SK-N-SH (cell line): Measurements from ENCODE around the gene IFNA17. TPM values are rescaled to one million over a fixed set of nuclear protein-coding genes. Genes with fewer than 3 reads are reported as not detected.

ENCODE experiments used
- CTCF ChIA-PET: fragments of 300-600, 350-600 bp; formaldehyde crosslinking; extraction: SDS; loops from one replicate; lab custom pipeline; 2021; lab: Yijun Ruan, JAX
- POLR2A ChIA-PET: fragments of 350-600 bp; sonication (Branson Sonifier 250); formaldehyde crosslinking; extraction: SDS; loops from one replicate; lab custom pipeline; 2020; ENCODE audit warnings: antibody characterized with exemption, inconsistent platforms; lab: Yijun Ruan, JAX
- DNase-seq: peaks from one replicate; pipeline ENCODE4 v3.0.0; 2012
- H2AFZ ChIP-seq: fragments of 200-600 bp; sonication (generic); 2 replicates; pipeline ENCODE4 v1.8.1; 2016; ENCODE audit warnings: antibody characterized with exemption, mild to moderate bottlenecking, low read depth
- H3F3A ChIP-seq: fragments of 200-600 bp; sonication (generic); replicated peaks from 2 replicates; pipeline ENCODE3; 2016; ENCODE audit warnings: antibody characterized with exemption, mild to moderate bottlenecking; ENCODE audit not compliant: insufficient read depth
- H3K27ac ChIP-seq, 2 experiments: fragments of 200-500 bp in 1 of 2; fragments of 200-600 bp in 1 of 2; sonication (Bioruptor generic) in 1 of 2; sonication (generic), shearing (Covaris generic) in 1 of 2; 2 replicates each; pipeline versions ENCODE4 v1.5.1 to v1.6.1; 2014 to 2016; ENCODE audit warnings: low read depth in 2 of 2, inconsistent platforms in 1 of 2, low read length in 1 of 2, mild to moderate bottlenecking in 1 of 2, mixed read lengths in 1 of 2
- H3K27me3 ChIP-seq: fragments of 200-600 bp; sonication (generic), shearing (Covaris generic); 2 replicates; pipeline ENCODE4 v1.6.1; 2016; ENCODE audit warnings: mixed run types; ENCODE audit not compliant: insufficient read depth
- H3K36me3 ChIP-seq, 2 experiments: fragments of 200-500 bp in 1 of 2; fragments of 200-600 bp in 1 of 2; sonication (Bioruptor generic) in 1 of 2; sonication (generic) in 1 of 2; replicated peaks in 1 of 2; 2 replicates each; pipeline versions ENCODE3 to v1.5.1; 2014 to 2016; ENCODE audit warnings: low read length in 1 of 2, mild to moderate bottlenecking in 1 of 2; ENCODE audit not compliant: insufficient read depth in 2 of 2, control insufficient read depth in 1 of 2
- H3K4me1 ChIP-seq, 2 experiments: fragments of 200-500 bp in 1 of 2; fragments of 200-600 bp in 1 of 2; sonication (Bioruptor generic) in 1 of 2; sonication (generic), shearing (Covaris generic) in 1 of 2; 2 replicates each; pipeline versions ENCODE4 v1.5.1 to v1.6.1; 2014 to 2016; ENCODE audit warnings: low read depth in 1 of 2, low read length in 1 of 2, mixed run types in 1 of 2; ENCODE audit not compliant: insufficient read depth in 2 of 2, control insufficient read depth in 1 of 2
- H3K4me2 ChIP-seq: fragments of 200-600 bp; sonication (generic), shearing (Covaris generic); 2 replicates; pipeline ENCODE4 v1.6.1; 2017; ENCODE audit warnings: mixed run types
- H3K4me3 ChIP-seq, 2 experiments: fragments of 200-500 bp in 1 of 2; fragments of 200-600 bp in 1 of 2; sonication (Bioruptor generic) in 1 of 2; sonication (generic), shearing (Covaris generic) in 1 of 2; 2 replicates each; pipeline versions ENCODE4 v1.5.1 to v1.8.1; 2014 to 2016; ENCODE audit warnings: low read depth in 2 of 2, inconsistent platforms in 1 of 2, low read length in 1 of 2, mild to moderate bottlenecking in 1 of 2, mixed read lengths in 1 of 2, moderate library complexity in 1 of 2
- H3K79me2 ChIP-seq: fragments of 200-600 bp; sonication (generic); 2 replicates; pipeline ENCODE4 v1.8.1; 2017; ENCODE audit warnings: mild to moderate bottlenecking; ENCODE audit not compliant: insufficient read depth
- H3K9ac ChIP-seq: fragments of 200-600 bp; sonication (generic); 2 replicates; pipeline ENCODE4 v1.6.1; 2017; ENCODE audit warnings: mixed run types
- H3K9me2 ChIP-seq: fragments of 200-600 bp; sonication (generic); 2 replicates; pipeline ENCODE4 v1.6.1; 2017; ENCODE audit warnings: mixed run types
- H3K9me3 ChIP-seq: fragments of 200-600 bp; sonication (generic); 2 replicates; pipeline ENCODE4 v1.6.1; 2017; ENCODE audit warnings: mixed run types, mild to moderate bottlenecking, moderate library complexity
- H4K20me1 ChIP-seq: fragments of 200-600 bp; sonication (generic); 2 replicates; pipeline ENCODE4 v1.6.1; 2017; ENCODE audit warnings: mild to moderate bottlenecking, mixed run types; ENCODE audit not compliant: insufficient read depth
- GABPA ChIP-seq: IDR thresholded peaks from 2 replicates; pipeline ENCODE4 v1.4.0; 2012; ENCODE audit warnings: low read depth, mild to moderate bottlenecking
- GATA2 ChIP-seq: sonication (generic); formaldehyde crosslinking; IDR thresholded peaks from 2 replicates; pipeline ENCODE4 v1.5.0; 2020; ENCODE audit warnings: mild to moderate bottlenecking, missing genetic modification reagents
- IRF3 ChIP-seq: fragments of 150-350 bp; IDR thresholded peaks from 2 replicates; pipeline ENCODE4 v1.6.1; 2016; ENCODE audit warnings: mild to moderate bottlenecking, low read depth, low read length
- MEF2A ChIP-seq: IDR thresholded peaks from 2 replicates; pipeline ENCODE4 v1.4.0; 2012; ENCODE audit warnings: low read depth, borderline replicate concordance
- RFX5 ChIP-seq: IDR thresholded peaks from 2 replicates; pipeline ENCODE4 v1.6.1; 2012; ENCODE audit warnings: mild to moderate bottlenecking, improper control_type of control experiment, low read length
- TAF1 ChIP-seq: IDR thresholded peaks from 2 replicates; pipeline ENCODE4 v1.6.1; 2012; ENCODE audit warnings: low read depth, mild to moderate bottlenecking, low read length, moderate library complexity, borderline replicate concordance
- TCF12 ChIP-seq: IDR thresholded peaks from 2 replicates; pipeline ENCODE4 v1.4.0; 2012
- TEAD4 ChIP-seq: IDR thresholded peaks from 2 replicates; pipeline ENCODE4 v1.4.0; 2012; ENCODE audit warnings: mild to moderate bottlenecking, borderline replicate concordance; ENCODE audit not compliant: insufficient read depth
- USF2 ChIP-seq: fragments of 150-350 bp; IDR thresholded peaks from 2 replicates; pipeline ENCODE4 v1.6.1; 2017; ENCODE audit warnings: antibody characterized with exemption, low read length, low read depth, borderline replicate concordance
- whole genome bisulfite sequencing: methylation state at CpG from one replicate; pipeline ENCODE4 v1.1.6; 2017; ENCODE audit warnings: low lambda C conversion rate; 5-methylcytosine and 5-hydroxymethylcytosine counted together
- polyA plus RNA-seq, 3 experiments: library from polyadenylated mRNA; depleted of rRNA; stranded (reverse); fragments of >200 nt; gene quantifications; 2 replicates each; pipeline ENCODE4 v1.2.3, GENCODE V29; 2012
- TF ChIP-seq, protein P1 (sequence below): IDR thresholded peaks from 2 replicates; pipeline ENCODE4 v1.4.0; 2012; ENCODE audit warnings: low read depth

The IFNA17 gene
- not detected in 2 replicates for polyA plus RNA-seq (2012; rRNA removed)
- not detected in 2 replicates for polyA plus RNA-seq (2012; cell fraction: cytosol; rRNA removed)
- polyA plus RNA-seq (2012; cell fraction: nucleus; rRNA removed): not detected in 2 replicates

- H3K27ac ChIP-seq: no peak within 1 kb of the TSS
- POLR2A ChIA-PET: no interaction called here
- TF ChIP-seq USF2 (no peak), TCF12 (no peak), GATA2 (CRISPR knock-in tag) (no peak), TAF1 (no peak), IRF3 (no peak)
- TF ChIP-seq, protein P1, sequence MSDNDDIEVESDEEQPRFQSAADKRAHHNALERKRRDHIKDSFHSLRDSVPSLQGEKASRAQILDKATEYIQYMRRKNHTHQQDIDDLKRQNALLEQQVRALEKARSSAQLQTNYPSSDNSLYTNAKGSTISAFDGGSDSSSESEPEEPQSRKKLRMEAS: no peak
- TF ChIP-seq, all 33 proteins: peak for 0
Measured at GRCh38 chr9:21228122-21228521, at the start of gene IFNA17. Gene IFNA17 (minus strand): TSS chr9:21228222. CDS start chr9:21228173, 49 bp downstream.

GRCh38 chr9:21268347-21268657 is 40.3 kb upstream of the IFNA17 start:
- no peak overlapping the region for H3K9ac ChIP-seq
- no peak for DNase-seq
- H2AFZ ChIP-seq: no peak overlapping the region
- H3K4me2 ChIP-seq: no peak overlapping the region
- H3K4me1 ChIP-seq: no peaks in the 10 kb centered on the region
- H3K9me2 ChIP-seq: no peaks in the 10 kb centered on the region
- H3K36me3 ChIP-seq: no peaks in the 10 kb centered on the region
- WGBS: 15% methylated on average over 2 of the region's 2 CpGs
- no peaks in the 10 kb centered on the region for H3K79me2 ChIP-seq
- H3K27me3 ChIP-seq: no peaks in the 10 kb centered on the region
- ChIA-PET POLR2A (no interaction called here), CTCF (no interaction called here)
- TF ChIP-seq GABPA: no peak
- TF ChIP-seq IRF3: no peak
- no peak for TF ChIP-seq RFX5
- no peak for TF ChIP-seq MEF2A
- TF ChIP-seq TEAD4: no peak
- H3K27ac ChIP-seq: no peak overlapping the region
- no peaks in the 10 kb centered on the region for H3F3A ChIP-seq
- H4K20me1 ChIP-seq: no peaks in the 10 kb centered on the region
- H3K4me3 ChIP-seq: no peak overlapping the region
- no peaks in the 10 kb centered on the region for H3K9me3 ChIP-seq

More at GRCh38 chr9:21228122-21228521, at the start of gene IFNA17:
- Histone ChIP-seq H3K36me3 (no peaks in the 10 kb centered on the region), H3K9me2 (no peaks in the 10 kb centered on the region), H3K4me1 (no peaks in the 10 kb centered on the region), H3K79me2 (no peaks in the 10 kb centered on the region), H3K9me3 (no peaks in the 10 kb centered on the region), H3K4me3 (no peak within 1 kb of the TSS), H2AFZ (no peak within 1 kb of the TSS), H3K9ac (no peak within 1 kb of the TSS), H3F3A (no peaks in the 10 kb centered on the region), H3K4me2 (no peak within 1 kb of the TSS), H3K27me3 (no peaks in the 10 kb centered on the region), H4K20me1 (no peaks in the 10 kb centered on the region)
- CTCF ChIA-PET: no interaction called here
- WGBS: 21% methylated on average over 2 of the region's 2 CpGs
- DNase-seq: no peak
